ENCODE data around the gene DAAM1. TPM values are rescaled to one million over a fixed set of nuclear protein-coding genes. Genes with fewer than 3 reads are reported as not detected.

Gene DAAM1
- polyA plus RNA-seq, 1 donor from 2014 or later: 161 TPM

DNA sequence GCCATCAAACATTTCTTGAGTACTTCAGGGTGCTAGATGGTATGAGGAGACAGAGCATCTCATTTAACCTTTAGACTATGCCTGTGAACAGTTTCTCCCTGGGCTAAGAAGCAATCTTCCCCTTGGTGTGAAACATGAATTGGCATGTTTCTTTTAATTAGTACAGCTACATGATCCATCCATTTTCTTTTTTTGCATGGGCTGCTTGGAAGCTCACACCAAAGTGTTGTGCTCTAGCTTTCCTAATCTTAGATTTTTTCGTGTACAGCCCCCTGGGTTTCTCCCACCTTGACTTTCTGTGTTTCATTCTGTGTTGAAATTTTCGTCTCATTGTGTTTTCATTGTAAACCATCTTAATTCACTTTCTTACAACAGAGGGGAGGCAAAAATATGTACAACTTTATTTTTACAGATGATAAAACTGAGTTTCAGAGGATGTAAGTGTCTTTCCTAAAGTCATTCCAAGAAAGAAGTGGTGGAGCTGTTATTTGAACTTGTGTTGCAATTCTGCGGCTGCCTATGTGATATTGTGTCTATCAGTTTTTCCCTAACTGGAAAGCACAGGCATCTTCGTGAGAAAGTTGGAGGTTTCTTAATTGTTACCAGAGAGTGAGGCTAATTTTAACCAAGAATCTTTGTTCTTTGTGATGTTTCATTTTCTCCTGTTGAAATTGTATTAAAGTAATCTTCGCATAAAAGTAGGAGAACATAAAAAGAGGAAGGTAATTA is 64.5 kb downstream of the DAAM1 start:
- no peak overlapping the region for H3K4me2 ChIP-seq (ENCODE audit: low read length)
- H4K20me1 ChIP-seq (ENCODE audit: insufficient read depth): peaks cover 41% of the 10 kb centered on the region
- no peaks in the 10 kb centered on the region for H3K9me2 ChIP-seq (ENCODE audit: insufficient read depth, low read length)
- no peak overlapping the region for H3K27ac ChIP-seq (ENCODE audit: low read length)
- no peaks in the 10 kb centered on the region for H3F3A ChIP-seq (ENCODE audit: insufficient read depth, low read length, poor library complexity, severe bottlenecking)
- peaks cover 57% of the 10 kb centered on the region for H3K79me2 ChIP-seq (replicated peaks; ENCODE audit: insufficient read depth, low read length)
- no peak overlapping the region for H2AFZ ChIP-seq (ENCODE audit: low read depth, low read length)
- no peaks in the 10 kb centered on the region for H3K36me3 ChIP-seq (ENCODE audit: insufficient read depth, low read length)
- H3K4me3 ChIP-seq (ENCODE audit: low read length): no peak overlapping the region
- no peaks in the 10 kb centered on the region for H3K27me3 ChIP-seq (ENCODE audit: insufficient read depth, low read depth, low read length)
- TF ChIP-seq RAD21 (conservative IDR thresholded peaks at IDR 0.05) (no peak), EZH2 (IDR thresholded peaks at IDR 0.05; ENCODE audit: borderline replicate concordance, insufficient read depth, low read length, poor library complexity, severe bottlenecking) (no peak), SMC3 (conservative IDR thresholded peaks at IDR 0.05; ENCODE audit: poor library complexity) (no peak), MXI1 (conservative IDR thresholded peaks at IDR 0.05; ENCODE audit: poor library complexity, severe bottlenecking) (no peak), EP300 (conservative IDR thresholded peaks at IDR 0.05; ENCODE audit: poor library complexity, severe bottlenecking) (no peak), POLR2AphosphoS5 (IDR thresholded peaks at IDR 0.05) (no peak), TAF1 (IDR thresholded peaks at IDR 0.05; ENCODE audit: low read depth) (no peak)
- TF ChIP-seq, protein P1, sequence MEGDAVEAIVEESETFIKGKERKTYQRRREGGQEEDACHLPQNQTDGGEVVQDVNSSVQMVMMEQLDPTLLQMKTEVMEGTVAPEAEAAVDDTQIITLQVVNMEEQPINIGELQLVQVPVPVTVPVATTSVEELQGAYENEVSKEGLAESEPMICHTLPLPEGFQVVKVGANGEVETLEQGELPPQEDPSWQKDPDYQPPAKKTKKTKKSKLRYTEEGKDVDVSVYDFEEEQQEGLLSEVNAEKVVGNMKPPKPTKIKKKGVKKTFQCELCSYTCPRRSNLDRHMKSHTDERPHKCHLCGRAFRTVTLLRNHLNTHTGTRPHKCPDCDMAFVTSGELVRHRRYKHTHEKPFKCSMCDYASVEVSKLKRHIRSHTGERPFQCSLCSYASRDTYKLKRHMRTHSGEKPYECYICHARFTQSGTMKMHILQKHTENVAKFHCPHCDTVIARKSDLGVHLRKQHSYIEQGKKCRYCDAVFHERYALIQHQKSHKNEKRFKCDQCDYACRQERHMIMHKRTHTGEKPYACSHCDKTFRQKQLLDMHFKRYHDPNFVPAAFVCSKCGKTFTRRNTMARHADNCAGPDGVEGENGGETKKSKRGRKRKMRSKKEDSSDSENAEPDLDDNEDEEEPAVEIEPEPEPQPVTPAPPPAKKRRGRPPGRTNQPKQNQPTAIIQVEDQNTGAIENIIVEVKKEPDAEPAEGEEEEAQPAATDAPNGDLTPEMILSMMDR (IDR thresholded peaks at IDR 0.05; ENCODE audit: poor library complexity, severe bottlenecking): no peak
- TF ChIP-seq, protein P2, sequence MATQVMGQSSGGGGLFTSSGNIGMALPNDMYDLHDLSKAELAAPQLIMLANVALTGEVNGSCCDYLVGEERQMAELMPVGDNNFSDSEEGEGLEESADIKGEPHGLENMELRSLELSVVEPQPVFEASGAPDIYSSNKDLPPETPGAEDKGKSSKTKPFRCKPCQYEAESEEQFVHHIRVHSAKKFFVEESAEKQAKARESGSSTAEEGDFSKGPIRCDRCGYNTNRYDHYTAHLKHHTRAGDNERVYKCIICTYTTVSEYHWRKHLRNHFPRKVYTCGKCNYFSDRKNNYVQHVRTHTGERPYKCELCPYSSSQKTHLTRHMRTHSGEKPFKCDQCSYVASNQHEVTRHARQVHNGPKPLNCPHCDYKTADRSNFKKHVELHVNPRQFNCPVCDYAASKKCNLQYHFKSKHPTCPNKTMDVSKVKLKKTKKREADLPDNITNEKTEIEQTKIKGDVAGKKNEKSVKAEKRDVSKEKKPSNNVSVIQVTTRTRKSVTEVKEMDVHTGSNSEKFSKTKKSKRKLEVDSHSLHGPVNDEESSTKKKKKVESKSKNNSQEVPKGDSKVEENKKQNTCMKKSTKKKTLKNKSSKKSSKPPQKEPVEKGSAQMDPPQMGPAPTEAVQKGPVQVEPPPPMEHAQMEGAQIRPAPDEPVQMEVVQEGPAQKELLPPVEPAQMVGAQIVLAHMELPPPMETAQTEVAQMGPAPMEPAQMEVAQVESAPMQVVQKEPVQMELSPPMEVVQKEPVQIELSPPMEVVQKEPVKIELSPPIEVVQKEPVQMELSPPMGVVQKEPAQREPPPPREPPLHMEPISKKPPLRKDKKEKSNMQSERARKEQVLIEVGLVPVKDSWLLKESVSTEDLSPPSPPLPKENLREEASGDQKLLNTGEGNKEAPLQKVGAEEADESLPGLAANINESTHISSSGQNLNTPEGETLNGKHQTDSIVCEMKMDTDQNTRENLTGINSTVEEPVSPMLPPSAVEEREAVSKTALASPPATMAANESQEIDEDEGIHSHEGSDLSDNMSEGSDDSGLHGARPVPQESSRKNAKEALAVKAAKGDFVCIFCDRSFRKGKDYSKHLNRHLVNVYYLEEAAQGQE (IDR thresholded peaks at IDR 0.05; ENCODE audit: borderline replicate concordance): no peak
- H3K9me3 ChIP-seq (ENCODE audit: low read length): no peaks in the 10 kb centered on the region
- no peak overlapping the region for H3K9ac ChIP-seq (ENCODE audit: low read length)

DNA sequence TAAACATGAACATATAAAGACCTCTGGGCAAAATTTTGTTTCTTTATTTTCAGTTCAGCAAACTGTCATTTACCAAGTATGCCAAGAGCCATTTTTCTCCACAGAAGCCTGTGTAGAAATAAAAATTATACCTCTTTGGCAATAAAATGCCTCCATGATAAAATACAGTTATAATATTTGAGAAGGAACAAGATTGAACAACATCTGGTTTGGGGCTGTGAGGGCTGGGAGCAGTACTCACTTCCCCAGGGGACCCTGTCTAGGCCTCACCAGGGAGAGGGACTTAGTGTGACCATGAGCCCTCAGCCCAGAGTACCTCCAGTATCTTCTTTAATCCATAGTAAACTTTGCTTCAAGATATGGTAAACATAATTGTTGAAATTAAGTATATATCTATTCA is 65.1 kb downstream of the DAAM1 start:
- TF ChIP-seq, protein P2 (IDR thresholded peaks at IDR 0.05; ENCODE audit: borderline replicate concordance): no peak
- TF ChIP-seq EP300 (conservative IDR thresholded peaks at IDR 0.05; ENCODE audit: poor library complexity, severe bottlenecking) (no peak), MXI1 (conservative IDR thresholded peaks at IDR 0.05; ENCODE audit: poor library complexity, severe bottlenecking) (no peak), TAF1 (IDR thresholded peaks at IDR 0.05; ENCODE audit: low read depth) (no peak)
- H3K4me2 ChIP-seq (ENCODE audit: low read length): no peak overlapping the region
- H3K9me2 ChIP-seq (ENCODE audit: insufficient read depth, low read length): no peaks in the 10 kb centered on the region
- no peak overlapping the region for H3K9ac ChIP-seq (ENCODE audit: low read length)
- H3K9me3 ChIP-seq (ENCODE audit: low read length): no peaks in the 10 kb centered on the region
- H2AFZ ChIP-seq (ENCODE audit: low read depth, low read length): no peak overlapping the region
- H3K36me3 ChIP-seq (ENCODE audit: insufficient read depth, low read length): no peaks in the 10 kb centered on the region
- H3K27ac ChIP-seq (ENCODE audit: low read length): no peak overlapping the region
- H3F3A ChIP-seq (ENCODE audit: insufficient read depth, low read length, poor library complexity, severe bottlenecking): no peaks in the 10 kb centered on the region
- no peak overlapping the region for H3K4me3 ChIP-seq (ENCODE audit: low read length)
- peaks cover 57% of the 10 kb centered on the region for H3K79me2 ChIP-seq (replicated peaks; ENCODE audit: insufficient read depth, low read length)
- peaks cover 41% of the 10 kb centered on the region for H4K20me1 ChIP-seq (ENCODE audit: insufficient read depth)
- no peaks in the 10 kb centered on the region for H3K27me3 ChIP-seq (ENCODE audit: insufficient read depth, low read depth, low read length)

Measured in neural cell (in vitro differentiated cells).